SJSA1 (cell line): Measurements from ENCODE around the gene IRGQ. TPM values are rescaled to one million over a fixed set of nuclear protein-coding genes. Genes with fewer than 3 reads are reported as not detected.
"Not testable (repeated sequence)": the region's sequence is repeated elsewhere in the genome, so short reads cannot be mapped to it uniquely, and the experiment has no call there.

Source experiments
- DNase-seq, 2 experiments: peaks; one replicate each; pipeline ENCODE4 v3.0.0-alpha.2; 2015 to 2020; ENCODE audit warnings: low spot score in 2 of 2, low read depth in 1 of 2
- H3K27ac ChIP-seq: fragments of 250-450 bp; sonication (Bioruptor Pico); 2 replicates; pipeline ENCODE4 v1.5.1; 2020; ENCODE audit warnings: mild to moderate bottlenecking, moderate library complexity
- H3K27me3 ChIP-seq: fragments of 250-450 bp; sonication (Bioruptor Pico); replicated peaks from 2 replicates; pipeline ENCODE4 v1.5.1; 2020; ENCODE audit warnings: mild to moderate bottlenecking, moderate library complexity
- H3K36me3 ChIP-seq: fragments of 250-450 bp; sonication (Bioruptor Pico); 2 replicates; pipeline ENCODE4 v1.5.1; 2020; ENCODE audit warnings: mild to moderate bottlenecking
- H3K4me1 ChIP-seq: fragments of 250-450 bp; sonication (Bioruptor Pico); replicated peaks from 2 replicates; pipeline ENCODE4 v1.6.1; 2021; ENCODE audit warnings: mild to moderate bottlenecking
- H3K4me3 ChIP-seq: fragments of 250-450 bp; sonication (Bioruptor Pico); 2 replicates; pipeline ENCODE4 v1.5.1; 2020; ENCODE audit warnings: mild to moderate bottlenecking
- H3K9me3 ChIP-seq: fragments of 250-450 bp; sonication (Bioruptor Pico); replicated peaks from 2 replicates; pipeline ENCODE4 v1.5.1; 2020; ENCODE audit warnings: mild to moderate bottlenecking
- total RNA-seq: library from RNA; depleted of rRNA; stranded (reverse); fragments of >200 nt; shearing (Covaris generic); gene quantifications from 2 replicates; pipeline ENCODE4 v1.2.3, GENCODE V29; 2014

Gene IRGQ
- total RNA-seq, 1 experiment from 2014 or later, result 36.2 TPM

GRCh38 chr19:43599635-43600295 lies 3.8 kb upstream of the IRGQ start:
- H3K27ac ChIP-seq, result no peak overlapping the region
- H3K4me1 ChIP-seq, result peaks cover 15% of the 10 kb centered on the region
- no peak for DNase-seq
- no peaks in the 10 kb centered on the region for H3K9me3 ChIP-seq
- H3K27me3 ChIP-seq, result no peaks in the 10 kb centered on the region
- H3K4me3 ChIP-seq, result no peak overlapping the region
- peaks cover 54% of the 10 kb centered on the region for H3K36me3 ChIP-seq

GRCh38 chr19:43598445-43599240 lies 2.7 kb upstream of the IRGQ start:
- Histone ChIP-seq H3K4me1 (peaks cover 24% of the 10 kb centered on the region), H3K27me3 (no peaks in the 10 kb centered on the region), H3K27ac (no peak overlapping the region), H3K9me3 (no peaks in the 10 kb centered on the region), H3K4me3 (no peak overlapping the region), H3K36me3 (peaks cover 62% of the 10 kb centered on the region)
- DNase-seq, result no peak

DNA sequence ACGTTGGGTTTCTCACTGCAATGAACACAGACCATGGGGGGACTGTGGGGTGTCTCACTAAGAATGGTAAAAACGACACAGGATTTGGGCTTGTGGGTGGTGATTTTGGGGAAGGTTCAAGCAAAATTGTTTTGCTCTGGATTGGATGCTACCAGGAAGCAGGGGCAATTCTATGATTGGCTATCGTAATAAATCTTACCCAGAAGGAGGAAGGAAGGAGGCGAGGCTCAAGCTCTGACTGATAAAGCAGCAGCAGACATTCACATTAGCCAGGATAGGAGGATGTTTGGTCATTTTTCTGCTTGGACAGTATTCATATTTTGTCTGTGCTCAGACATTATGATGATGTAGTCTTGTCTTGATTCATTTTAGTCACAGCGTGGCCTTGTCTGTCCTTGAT lies 1.9 kb upstream of the IRGQ start:
- peaks cover 66% of the 10 kb centered on the region for H3K36me3 ChIP-seq
- H3K4me1 ChIP-seq, result peaks cover 24% of the 10 kb centered on the region
- no peaks in the 10 kb centered on the region for H3K27me3 ChIP-seq
- H3K9me3 ChIP-seq, result no peaks in the 10 kb centered on the region
- no peak overlapping the region for H3K4me3 ChIP-seq
- no peak for DNase-seq
- H3K27ac ChIP-seq, result no peak overlapping the region

GRCh38 chr19:43596842-43597461 lies 1.0 kb upstream of the IRGQ start:
- Histone ChIP-seq H3K4me1 (peaks cover 24% of the 10 kb centered on the region), H3K4me3 (peak overlapping the region; percentile 48), H3K36me3 (peaks cover 68% of the 10 kb centered on the region), H3K27ac (peak overlapping the region; percentile 97; the same call in 1 of the 2 replicates), H3K9me3 (no peaks in the 10 kb centered on the region), H3K27me3 (no peaks in the 10 kb centered on the region)
- DNase-seq, result peak in 1 of 2 experiments; percentile 15

GRCh38 chr19:43595605-43595998 lies 332 bp downstream of the IRGQ start:
- H3K4me1 ChIP-seq, result peaks cover 24% of the 10 kb centered on the region
- H3K36me3 ChIP-seq, result peaks cover 66% of the 10 kb centered on the region
- H3K9me3 ChIP-seq, result no peaks in the 10 kb centered on the region
- peak overlapping the region; percentile 48 for H3K4me3 ChIP-seq
- no peaks in the 10 kb centered on the region for H3K27me3 ChIP-seq
- H3K27ac ChIP-seq, result peak overlapping the region; percentile 45
- no peak for DNase-seq

DNA sequence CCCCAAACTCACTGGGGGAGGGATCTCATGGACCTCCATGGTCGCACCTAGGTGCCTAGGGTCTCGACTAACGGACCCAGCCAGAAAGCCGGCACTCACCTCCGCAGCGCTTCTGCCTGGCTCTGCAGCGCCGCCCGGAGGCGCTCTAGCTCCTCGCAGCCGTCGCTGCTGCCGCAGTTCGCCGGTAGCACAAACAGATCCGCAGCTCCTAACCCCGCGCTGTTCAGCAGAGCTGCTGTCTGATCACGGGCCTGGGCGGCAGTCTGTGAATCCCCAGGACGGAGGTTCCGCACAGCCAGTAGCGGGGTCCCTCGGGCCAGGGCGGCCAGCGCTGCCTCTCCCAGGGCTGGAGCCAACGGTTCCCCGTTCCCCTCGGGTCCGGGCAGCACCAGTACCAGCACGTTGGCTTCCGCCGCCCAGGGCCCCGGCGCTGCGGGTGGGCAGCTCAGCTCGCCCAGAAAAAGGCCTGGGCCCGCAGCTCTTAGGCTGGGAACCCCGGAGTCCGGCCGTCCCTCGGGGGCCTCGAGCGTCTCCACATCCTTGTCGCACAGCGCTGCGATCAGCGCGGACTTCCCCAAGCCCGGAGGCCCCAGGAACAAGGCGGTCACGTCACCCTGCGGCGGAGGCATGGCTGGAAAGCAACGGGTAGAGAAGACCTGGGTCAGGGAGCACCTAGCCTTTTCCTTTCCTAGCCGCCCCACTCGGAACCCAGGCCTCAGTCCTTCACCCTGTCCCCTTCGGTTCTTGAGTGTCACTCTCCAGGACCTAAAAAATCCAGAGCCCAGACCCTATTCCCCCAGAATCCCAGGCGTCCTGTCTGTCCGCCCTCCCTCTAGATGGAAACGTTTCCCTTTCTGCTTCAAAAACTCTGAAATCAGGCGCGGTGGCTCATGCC lies 977 bp downstream of the IRGQ start:
- peak; percentile 59 to 63 for DNase-seq
- H3K36me3 ChIP-seq, result peaks cover 61% of the 10 kb centered on the region
- peak overlapping the region; percentile 48 for H3K4me3 ChIP-seq

DNA sequence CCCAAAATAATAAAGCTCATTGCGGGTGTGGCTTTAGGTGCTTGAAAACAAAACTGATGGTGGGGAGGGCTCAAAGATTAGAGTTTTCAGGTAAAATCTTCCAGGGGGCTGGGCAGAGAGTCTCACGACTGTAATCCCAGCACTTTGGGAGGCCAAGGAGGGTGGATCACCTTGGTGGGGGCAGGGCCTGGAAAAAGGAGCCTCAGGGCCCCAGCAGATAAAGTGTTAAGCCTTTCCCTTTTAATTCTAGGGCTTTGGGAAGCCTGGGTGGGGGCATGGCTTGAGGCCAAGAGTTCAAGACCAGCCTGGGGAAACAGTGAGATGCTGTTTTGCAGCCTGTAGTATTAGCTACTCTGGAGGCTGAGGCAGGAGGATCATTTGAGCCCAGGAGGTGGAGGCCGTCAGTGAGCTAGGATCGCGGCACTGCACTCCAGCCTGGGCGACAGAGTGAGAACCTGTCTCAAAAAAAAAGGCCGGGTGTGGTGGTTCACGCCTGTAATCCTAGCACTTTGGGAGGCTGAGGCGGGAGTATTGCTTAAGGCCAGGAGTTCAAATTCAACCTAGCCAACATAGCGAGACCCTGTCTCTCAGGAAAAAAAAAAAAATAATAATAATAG lies 1.7 kb downstream of the IRGQ start:
- H3K36me3 ChIP-seq, result peaks cover 61% of the 10 kb centered on the region
- peaks cover 24% of the 10 kb centered on the region for H3K4me1 ChIP-seq
- H3K27ac ChIP-seq, result no peak overlapping the region

More for the DNA sequence above, 977 bp downstream of the IRGQ start:
- H3K4me1 ChIP-seq, result peaks cover 24% of the 10 kb centered on the region
- no peaks in the 10 kb centered on the region for H3K27me3 ChIP-seq
- H3K27ac ChIP-seq, result peak overlapping the region; percentile 45
- no peaks in the 10 kb centered on the region for H3K9me3 ChIP-seq

DNA sequence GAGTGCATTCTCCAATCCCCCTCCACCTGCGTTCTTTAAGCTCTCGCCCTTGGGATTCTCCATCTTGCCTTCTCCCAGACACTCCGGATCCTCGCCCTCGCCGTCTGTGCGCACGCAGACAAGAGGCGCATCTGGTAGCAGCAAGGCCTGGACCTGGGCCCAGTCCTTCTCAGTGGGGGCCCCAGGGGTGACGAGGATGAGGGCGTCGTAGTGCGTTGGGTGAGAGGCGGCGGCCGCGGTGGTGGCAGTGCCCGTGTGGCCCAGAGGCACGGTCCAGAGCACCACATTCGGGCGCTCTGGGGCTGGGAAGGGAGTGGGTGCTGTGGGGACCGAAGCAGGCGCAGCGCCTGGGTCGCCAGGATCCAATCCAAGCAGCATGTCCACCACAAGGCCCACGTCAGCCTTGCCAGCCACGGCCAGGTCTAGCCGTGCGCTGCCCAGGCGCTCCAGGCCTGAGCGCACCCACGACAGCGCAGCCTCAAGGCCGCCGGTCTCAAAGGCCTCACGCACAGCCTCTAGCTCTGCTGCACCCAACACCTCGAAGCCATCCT lies 3.1 kb downstream of the IRGQ start:
- H3K9me3 ChIP-seq, result no peaks in the 10 kb centered on the region
- no peaks in the 10 kb centered on the region for H3K27me3 ChIP-seq
- H3K4me1 ChIP-seq, result peaks cover 23% of the 10 kb centered on the region
- H3K36me3 ChIP-seq, result peaks cover 56% of the 10 kb centered on the region
- no peak overlapping the region for H3K4me3 ChIP-seq
- no peak for DNase-seq
- H3K27ac ChIP-seq, result no peak overlapping the region

More for the DNA sequence above, 1.7 kb downstream of the IRGQ start:
- DNase-seq, result no peak
- Histone ChIP-seq H3K27me3 (no peaks in the 10 kb centered on the region), H3K4me3 (peak overlapping the region; percentile 48), H3K9me3 (no peaks in the 10 kb centered on the region)

DNA sequence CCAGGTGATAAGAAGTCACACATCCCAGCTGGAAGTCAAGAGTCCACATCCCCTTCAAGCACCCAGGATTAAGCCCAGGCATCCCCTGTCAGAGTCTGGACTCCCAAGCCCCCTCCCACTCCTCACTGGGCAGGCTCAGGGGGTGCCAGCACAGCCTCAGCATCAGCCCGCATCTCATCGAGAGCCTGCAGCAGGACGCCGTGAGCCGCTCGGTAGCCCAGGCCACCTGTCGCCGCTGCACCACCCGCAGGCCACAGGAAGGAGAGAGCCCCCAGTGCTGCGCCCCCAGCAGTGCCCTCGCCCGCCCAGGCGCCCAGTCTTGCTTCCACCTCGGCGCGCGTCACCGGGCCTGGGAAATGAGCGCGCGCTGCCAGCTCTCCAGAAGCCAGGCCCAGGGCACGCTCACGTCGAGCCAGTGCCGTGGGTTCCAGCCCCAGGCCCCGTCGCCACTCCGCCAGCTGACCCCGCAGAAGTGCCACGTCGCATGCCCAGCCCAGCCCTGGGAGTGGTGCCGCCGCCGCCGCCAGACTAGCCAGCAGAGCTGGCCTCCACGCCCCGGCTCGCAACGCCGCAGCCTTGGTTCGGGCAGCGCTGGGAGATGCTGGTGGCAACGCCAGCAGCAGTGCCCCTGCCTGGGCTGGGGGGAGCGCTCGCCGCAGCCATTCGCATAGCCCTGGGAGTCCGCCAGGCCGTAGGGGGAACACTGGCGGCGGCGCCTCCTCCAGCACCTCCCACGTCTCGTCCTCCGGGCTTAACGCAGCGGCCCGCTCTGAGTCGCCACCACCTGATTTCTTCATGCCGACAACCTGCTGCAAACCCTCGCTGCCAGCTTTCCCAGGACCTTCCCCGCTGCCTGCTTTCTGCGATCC lies 3.8 kb downstream of the IRGQ start:
- Histone ChIP-seq H3K36me3 (peaks cover 60% of the 10 kb centered on the region), H3K27ac (no peak overlapping the region), H3K9me3 (no peaks in the 10 kb centered on the region), H3K27me3 (no peaks in the 10 kb centered on the region), H3K4me1 (peaks cover 15% of the 10 kb centered on the region), H3K4me3 (no peak overlapping the region)
- DNase-seq, result no peak

DNA sequence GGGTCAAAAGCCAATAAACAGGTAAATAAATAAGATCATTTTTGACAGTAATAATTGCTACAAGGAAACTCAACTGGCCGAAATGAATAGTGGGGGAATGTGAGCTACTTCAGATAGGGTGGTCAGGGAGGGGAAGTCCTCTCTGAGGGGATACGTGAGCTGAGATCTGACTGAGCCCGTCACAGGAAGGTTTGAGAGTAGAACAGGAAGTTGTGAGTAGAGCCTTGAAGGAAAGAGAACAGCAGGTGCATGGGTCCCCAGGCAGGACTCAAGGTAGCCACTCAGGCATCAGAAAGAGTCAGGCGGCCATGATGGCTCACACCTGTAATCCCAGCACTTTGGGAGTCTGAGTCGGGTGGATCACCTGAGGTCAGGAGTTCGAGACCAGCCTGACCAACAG lies 6.3 kb downstream of the IRGQ start:
- peaks cover 8% of the 10 kb centered on the region for H3K4me1 ChIP-seq
- no peak overlapping the region for H3K4me3 ChIP-seq
- DNase-seq, result no peak
- H3K9me3 ChIP-seq, result no peaks in the 10 kb centered on the region
- H3K27ac ChIP-seq, result no peak overlapping the region
- no peaks in the 10 kb centered on the region for H3K27me3 ChIP-seq
- peaks cover 71% of the 10 kb centered on the region for H3K36me3 ChIP-seq

DNA sequence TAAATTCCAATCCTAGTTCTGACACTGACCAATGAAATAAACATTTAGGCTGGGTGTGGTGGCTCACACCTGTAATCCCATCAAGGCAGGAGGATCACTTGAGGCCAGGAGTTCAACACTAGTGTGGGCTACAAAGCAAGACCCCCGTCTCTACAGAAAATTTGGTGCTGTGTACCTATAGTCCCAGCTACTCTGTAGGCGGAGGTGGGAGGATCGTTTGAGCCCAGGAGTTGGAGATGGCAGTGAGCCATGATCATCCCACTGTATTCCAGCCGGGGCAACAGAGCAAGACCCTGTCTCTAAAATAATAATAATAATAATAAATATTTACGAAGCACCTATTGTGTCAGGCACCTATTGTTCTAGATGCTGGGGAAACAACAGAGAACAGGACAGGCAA lies 6.7 kb downstream of the IRGQ start:
- DNase-seq, result no peak
- Histone ChIP-seq H3K4me1 (peaks cover 6% of the 10 kb centered on the region), H3K36me3 (peaks cover 67% of the 10 kb centered on the region), H3K27me3 (no peaks in the 10 kb centered on the region), H3K27ac (no peak overlapping the region), H3K9me3 (no peaks in the 10 kb centered on the region), H3K4me3 (no peak overlapping the region)

DNA sequence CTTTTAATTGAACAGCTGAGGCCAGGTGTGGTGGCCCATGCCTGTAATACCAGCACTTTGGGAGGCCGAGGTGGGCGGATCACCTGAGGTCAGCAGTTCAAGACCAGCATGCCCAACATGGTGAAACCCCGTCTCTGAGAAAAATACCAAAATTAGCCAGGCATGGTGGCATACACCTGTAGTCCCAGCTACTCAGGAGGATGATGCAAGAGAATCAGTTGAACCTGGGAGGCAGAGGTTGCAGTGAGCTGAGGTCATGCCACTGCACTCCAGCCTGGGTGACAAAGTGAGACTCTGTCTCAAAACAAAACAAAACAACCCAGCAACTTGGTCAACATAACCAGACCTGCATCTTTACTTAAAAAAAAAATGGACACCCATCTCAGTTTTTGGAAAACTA lies 8.9 kb downstream of the IRGQ start:
- not testable (repeated sequence) for H3K9me3 ChIP-seq, DNase-seq, H3K4me1 ChIP-seq, H3K4me3 ChIP-seq, H3K27ac ChIP-seq, H3K27me3 ChIP-seq
- H3K36me3 ChIP-seq, result peaks cover 45% of the 10 kb centered on the region
